Peyer's patch (tissue), 4 donors: Measurements from ENCODE around the gene ADAMTS7. TPM values are rescaled to one million over a fixed set of nuclear protein-coding genes. Genes with fewer than 3 reads are reported as not detected.
"Not testable (repeated sequence)": the region's sequence is repeated elsewhere in the genome, so short reads cannot be mapped to it uniquely, and the experiment has no call there.

Experiments
- DNase-seq, 3 donors: peaks; one replicate each; pipeline ENCODE4 v3.0.0-alpha.2; 2017 to 2019
- H3K27ac ChIP-seq, 4 donors: fragments of 200-600 bp; sonication (generic); one replicate each; pipeline ENCODE4 v1.5.1; 2016 to 2019
- H3K27me3 ChIP-seq, 2 donors: fragments of 200-600 bp; sonication (generic); one replicate each; pipeline ENCODE4 v1.5.1; 2019
- H3K36me3 ChIP-seq, 3 donors: fragments of 200-600 bp; sonication (generic); one replicate each; pipeline ENCODE4 v1.5.1; 2016 to 2019
- H3K4me1 ChIP-seq, 4 donors: fragments of 200-600 bp; sonication (generic); one replicate each; pipeline ENCODE4 v1.5.1; 2016 to 2019
- H3K4me3 ChIP-seq, 4 donors: fragments of 200-600 bp; sonication (generic); 1 replicate in 3 of 4; 2 replicates in 1 of 4; pipeline ENCODE4 v1.5.1; 2016 to 2019; ENCODE audit warnings: mild to moderate bottlenecking in 1 of 4
- H3K9me3 ChIP-seq, 4 donors: fragments of 200-600 bp; sonication (generic); one replicate each; pipeline ENCODE4 v1.5.1; 2016 to 2019; ENCODE audit warnings: mild to moderate bottlenecking in 1 of 4
- POLR2A ChIP-seq, 2 donors: fragments of 450-650 bp; IDR thresholded peaks; one replicate each; pipeline ENCODE4 v1.5.1; 2017; ENCODE audit warnings: antibody characterized with exemption in 2 of 2, mild to moderate bottlenecking in 2 of 2, moderate library complexity in 2 of 2
- total RNA-seq, 4 donors: library from RNA; depleted of rRNA; stranded (reverse); fragments of >200 nt; gene quantifications; one replicate each; pipeline ENCODE4 v1.1.0, GENCODE V29; 2016
- TF ChIP-seq, protein P1 (sequence below), 6 experiments: fragments of 450-650 bp in 4 of 6; fragments of 200-600 bp in 2 of 6; sonication (generic) in 1 of 6; IDR thresholded peaks; one replicate each; pipeline ENCODE4 v1.5.1; 2017 to 2019; ENCODE audit warnings: antibody characterized with exemption in 6 of 6, mild to moderate bottlenecking in 3 of 6, moderate library complexity in 1 of 6

Gene ADAMTS7
- total RNA-seq, 4 donors from 2014 or later = 0.18 to 24.8 (median 2.0) TPM

GRCh38 chr15:78800806-78801205, 10.5 kb downstream of the ADAMTS7 start:
- no peak overlapping the region for H3K4me3 ChIP-seq
- no peak overlapping the region for H3K27ac ChIP-seq
- DNase-seq = no peak
- H3K27me3 ChIP-seq = no peaks in the 10 kb centered on the region
- no peaks in the 10 kb centered on the region for H3K9me3 ChIP-seq
- no peaks in the 10 kb centered on the region for H3K4me1 ChIP-seq
- TF ChIP-seq, protein P1, sequence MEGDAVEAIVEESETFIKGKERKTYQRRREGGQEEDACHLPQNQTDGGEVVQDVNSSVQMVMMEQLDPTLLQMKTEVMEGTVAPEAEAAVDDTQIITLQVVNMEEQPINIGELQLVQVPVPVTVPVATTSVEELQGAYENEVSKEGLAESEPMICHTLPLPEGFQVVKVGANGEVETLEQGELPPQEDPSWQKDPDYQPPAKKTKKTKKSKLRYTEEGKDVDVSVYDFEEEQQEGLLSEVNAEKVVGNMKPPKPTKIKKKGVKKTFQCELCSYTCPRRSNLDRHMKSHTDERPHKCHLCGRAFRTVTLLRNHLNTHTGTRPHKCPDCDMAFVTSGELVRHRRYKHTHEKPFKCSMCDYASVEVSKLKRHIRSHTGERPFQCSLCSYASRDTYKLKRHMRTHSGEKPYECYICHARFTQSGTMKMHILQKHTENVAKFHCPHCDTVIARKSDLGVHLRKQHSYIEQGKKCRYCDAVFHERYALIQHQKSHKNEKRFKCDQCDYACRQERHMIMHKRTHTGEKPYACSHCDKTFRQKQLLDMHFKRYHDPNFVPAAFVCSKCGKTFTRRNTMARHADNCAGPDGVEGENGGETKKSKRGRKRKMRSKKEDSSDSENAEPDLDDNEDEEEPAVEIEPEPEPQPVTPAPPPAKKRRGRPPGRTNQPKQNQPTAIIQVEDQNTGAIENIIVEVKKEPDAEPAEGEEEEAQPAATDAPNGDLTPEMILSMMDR (IDR thresholded peaks at IDR 0.05) = no peak
- TF ChIP-seq POLR2A (IDR thresholded peaks at IDR 0.05) = no peak
- H3K36me3 ChIP-seq = no peaks in the 10 kb centered on the region

DNA sequence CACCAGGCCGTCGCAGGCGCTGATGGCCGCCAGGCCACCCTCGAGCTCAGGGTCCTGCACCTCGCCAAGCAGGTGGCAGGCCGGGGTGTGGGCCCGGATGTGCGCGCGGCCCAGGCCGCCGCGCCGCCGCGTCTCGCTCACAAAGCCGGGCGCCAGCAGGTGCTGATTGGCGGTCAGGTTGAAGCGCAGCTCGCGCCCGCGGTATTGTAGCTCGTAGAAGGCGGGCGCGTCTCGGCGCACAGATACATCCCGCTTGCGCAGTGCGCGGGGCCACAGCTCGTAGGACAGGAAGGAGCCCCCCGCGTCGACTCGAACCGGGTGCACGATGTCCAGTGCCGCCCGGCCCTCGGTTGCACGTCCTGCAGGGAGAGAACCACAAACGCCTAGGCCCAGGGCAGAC, 11.1 kb downstream of the ADAMTS7 start:
- no peaks in the 10 kb centered on the region for H3K27me3 ChIP-seq
- TF ChIP-seq POLR2A (IDR thresholded peaks at IDR 0.05) = no peak
- TF ChIP-seq, protein P1 (IDR thresholded peaks at IDR 0.05) = no peak
- no peaks in the 10 kb centered on the region for H3K36me3 ChIP-seq
- H3K4me1 ChIP-seq = no peaks in the 10 kb centered on the region
- no peak overlapping the region for H3K27ac ChIP-seq
- H3K4me3 ChIP-seq = no peak overlapping the region
- H3K9me3 ChIP-seq = no peaks in the 10 kb centered on the region
- no peak for DNase-seq

- not testable (repeated sequence) for DNase-seq, H3K27me3 ChIP-seq, H3K4me1 ChIP-seq, H3K27ac ChIP-seq, H3K36me3 ChIP-seq, H3K4me3 ChIP-seq, H3K9me3 ChIP-seq
Measured at GRCh38 chr15:78799102-78799501, 12.2 kb downstream of the ADAMTS7 start.

DNA sequence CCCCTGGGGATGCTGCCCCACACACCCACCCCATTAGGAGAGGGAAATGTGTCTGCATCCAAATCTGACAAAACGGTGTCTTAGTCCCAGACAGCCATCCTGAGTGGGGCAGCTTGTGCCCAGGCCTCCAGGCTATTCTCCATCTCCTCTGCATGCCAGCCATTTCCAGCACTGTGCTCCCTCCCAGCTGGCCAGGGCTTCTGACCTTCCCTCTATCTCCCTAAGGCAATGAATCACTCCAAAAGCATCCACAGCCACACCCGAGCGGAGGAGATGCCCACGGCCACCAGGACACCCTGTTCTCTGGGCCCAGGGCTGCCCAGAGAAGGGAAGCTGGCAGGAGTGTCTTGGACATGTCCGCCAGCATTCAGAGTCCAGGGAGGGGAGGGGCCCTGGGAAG, 12.9 kb downstream of the ADAMTS7 start:
- not testable (repeated sequence) for H3K36me3 ChIP-seq, H3K27me3 ChIP-seq, H3K9me3 ChIP-seq, H3K4me3 ChIP-seq, DNase-seq, H3K4me1 ChIP-seq, H3K27ac ChIP-seq

- Histone ChIP-seq H3K4me3 (no peak overlapping the region), H3K27me3 (no peaks in the 10 kb centered on the region), H3K9me3 (no peaks in the 10 kb centered on the region), H3K36me3 (no peaks in the 10 kb centered on the region), H3K27ac (no peak overlapping the region), H3K4me1 (no peaks in the 10 kb centered on the region)
- DNase-seq = no peak
- TF ChIP-seq POLR2A (IDR thresholded peaks at IDR 0.05) = no peak
- TF ChIP-seq, protein P1 (IDR thresholded peaks at IDR 0.05) = no peak
Measured at GRCh38 chr15:78797951-78798350, 13.3 kb downstream of the ADAMTS7 start.

- Histone ChIP-seq H3K9me3 (no peaks in the 10 kb centered on the region), H3K36me3 (no peaks in the 10 kb centered on the region), H3K4me1 (no peaks in the 10 kb centered on the region), H3K27ac (no peak overlapping the region), H3K27me3 (no peaks in the 10 kb centered on the region), H3K4me3 (no peak overlapping the region)
- TF ChIP-seq, protein P1 (IDR thresholded peaks at IDR 0.05) = no peak
- TF ChIP-seq POLR2A (IDR thresholded peaks at IDR 0.05) = no peak
- no peak for DNase-seq
Measured at GRCh38 chr15:78796510-78796909, 14.8 kb downstream of the ADAMTS7 start.

DNA sequence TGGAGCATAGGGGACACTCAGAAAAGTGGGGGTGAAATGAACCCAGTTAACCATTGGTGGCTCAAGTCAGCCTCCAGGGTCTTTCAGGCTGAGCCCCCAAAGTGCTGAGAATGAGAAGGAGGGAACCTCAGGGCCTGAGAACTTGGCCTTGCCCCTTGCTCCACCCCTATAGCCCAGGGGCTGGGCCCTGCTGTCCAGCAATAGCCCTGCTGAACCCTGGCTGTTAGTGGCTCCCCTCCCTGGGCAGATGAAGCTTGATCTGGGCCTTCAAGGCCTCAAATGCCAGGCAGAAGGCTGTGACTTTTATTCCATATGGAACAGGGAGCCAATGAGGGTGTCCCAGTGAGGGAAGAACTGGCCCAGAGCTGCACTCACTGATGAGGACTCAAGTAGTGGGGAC, 16.2 kb downstream of the ADAMTS7 start:
- DNase-seq = no peak
- Histone ChIP-seq H3K4me1 (no peaks in the 10 kb centered on the region), H3K4me3 (no peak overlapping the region), H3K36me3 (no peaks in the 10 kb centered on the region), H3K27me3 (no peaks in the 10 kb centered on the region), H3K9me3 (no peaks in the 10 kb centered on the region), H3K27ac (no peak overlapping the region)
- no peak for TF ChIP-seq POLR2A (IDR thresholded peaks at IDR 0.05)
- TF ChIP-seq, protein P1 (IDR thresholded peaks at IDR 0.05) = no peak

DNA sequence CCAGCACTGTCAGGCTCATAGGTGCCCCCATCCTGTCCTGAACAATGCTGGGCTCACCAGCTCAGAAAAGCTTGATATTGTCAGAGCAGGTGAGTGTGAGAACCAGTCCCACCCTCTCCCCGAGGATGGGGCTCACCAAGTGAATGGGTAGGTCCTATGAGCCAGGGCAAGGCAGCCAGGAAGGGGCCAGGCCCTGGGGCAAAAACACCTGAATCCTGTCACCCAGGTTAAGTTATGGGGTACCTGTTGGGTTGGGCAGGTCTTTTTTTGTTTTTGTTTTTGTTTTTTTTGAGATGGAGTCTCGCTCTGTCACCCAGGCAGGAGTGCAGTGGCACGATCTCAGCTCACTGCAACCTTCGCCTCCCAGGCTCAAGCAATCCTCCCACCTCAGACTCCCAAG, 16.8 kb downstream of the ADAMTS7 start:
- H3K9me3 ChIP-seq, H3K36me3 ChIP-seq, H3K4me3 ChIP-seq, H3K27ac ChIP-seq, DNase-seq, H3K27me3 ChIP-seq, H3K4me1 ChIP-seq: not testable (repeated sequence)
